Omental fat pad (tissue), 4 donors: Measurements from ENCODE around the gene CDK17. TPM values are rescaled to one million over a fixed set of nuclear protein-coding genes. Genes with fewer than 3 reads are reported as not detected.

Experiments
- ATAC-seq: fragments of 150-250 bp; one replicate; pipeline ENCODE4 v1.9.1; 2016; ENCODE audit warnings: mild to moderate bottlenecking, moderate library complexity; ENCODE audit not compliant: low FRiP score
- DNase-seq: peaks from one replicate; pipeline ENCODE4 v3.0.0-alpha.2; 2019; ENCODE audit warnings: low spot score
- CTCF ChIP-seq, 3 donors: fragments of 450-650 bp; IDR thresholded peaks; one replicate each; pipeline ENCODE4 v1.5.1; 2016 to 2017; ENCODE audit warnings: antibody characterized with exemption in 3 of 3, mild to moderate bottlenecking in 3 of 3, moderate library complexity in 2 of 3
- total RNA-seq, 4 donors: library from RNA; depleted of rRNA; stranded (reverse); fragments of >200 nt; gene quantifications; one replicate each; pipeline ENCODE4 v1.1.0, GENCODE V29; 2016

Gene CDK17
- total RNA-seq, 4 donors from 2014 or later: 35.8 to 107 (median 100) TPM

- DNase-seq (no peak), ATAC-seq (no peak)
- no peak for TF ChIP-seq CTCF (IDR thresholded peaks at IDR 0.05)
Measured at GRCh38 chr12:96366381-96366654, 33.9 kb downstream of the CDK17 start.

- peak; percentile 16 for ATAC-seq
- TF ChIP-seq CTCF (IDR thresholded peaks at IDR 0.05): no peak
- DNase-seq: no peak
Measured at GRCh38 chr12:96365604-96366380, 34.4 kb downstream of the CDK17 start.

GRCh38 chr12:96364092-96364700, 36.0 kb downstream of the CDK17 start:
- DNase-seq (no peak), ATAC-seq (no peak)
- TF ChIP-seq CTCF (IDR thresholded peaks at IDR 0.05): no peak

- no peak for TF ChIP-seq CTCF (IDR thresholded peaks at IDR 0.05)
- DNase-seq: no peak
- ATAC-seq: no peak
Measured at GRCh38 chr12:96361074-96361473, 39.2 kb downstream of the CDK17 start.

GRCh38 chr12:96360550-96360949, 39.7 kb downstream of the CDK17 start:
- no peak for ATAC-seq
- DNase-seq: no peak

GRCh38 chr12:96359328-96359727, 40.9 kb downstream of the CDK17 start:
- DNase-seq (no peak), ATAC-seq (no peak)
- no peak for TF ChIP-seq CTCF (IDR thresholded peaks at IDR 0.05)

More at GRCh38 chr12:96360550-96360949, 39.7 kb downstream of the CDK17 start:
- TF ChIP-seq CTCF (IDR thresholded peaks at IDR 0.05): no peak

- ATAC-seq: no peak
- no peak for DNase-seq
- no peak for TF ChIP-seq CTCF (IDR thresholded peaks at IDR 0.05)
Measured at GRCh38 chr12:96356831-96357230, 43.4 kb downstream of the CDK17 start.
